GM12878 (cell line): ENCODE results near the gene PRKAA1. TPM values are rescaled to one million over a fixed set of nuclear protein-coding genes. Genes with fewer than 3 reads are reported as not detected.

Experiments
- BCL11A ChIP-seq: IDR thresholded peaks from 2 replicates; pipeline ENCODE4 v1.6.1; 2011; ENCODE audit warnings: low read depth, low read length
- BCLAF1 ChIP-seq: fragments of 450-650 bp; IDR thresholded peaks from 2 replicates; pipeline ENCODE4 v1.6.1; 2017; ENCODE audit warnings: antibody characterized with exemption, mild to moderate bottlenecking, moderate library complexity
- CBFB ChIP-seq: IDR thresholded peaks from 2 replicates; pipeline ENCODE4 v1.6.1; 2016; ENCODE audit warnings: antibody characterized with exemption, low read depth
- CTCF ChIP-seq, 3 experiments: IDR thresholded peaks in 2 of 3; conservative IDR thresholded peaks in 1 of 3; 2 replicates each; pipeline ENCODE4 v1.5.1; 2011; ENCODE audit warnings: low read depth in 3 of 3, low read length in 3 of 3, mild to moderate bottlenecking in 3 of 3, control low read depth in 2 of 3, moderate library complexity in 2 of 3, inconsistent platforms in 1 of 3, mixed read lengths in 1 of 3; ENCODE audit not compliant: control insufficient read depth in 2 of 3, insufficient read depth in 1 of 3; ENCODE audit errors: extremely low read depth in 1 of 3
- ESRRA ChIP-seq: IDR thresholded peaks from 2 replicates; pipeline ENCODE4 v1.6.1; 2012; ENCODE audit warnings: mild to moderate bottlenecking, low read length, improper control_type of control experiment
- ETV6 ChIP-seq, 2 experiments: fragments of 450-650 bp in 1 of 2; IDR thresholded peaks in 1 of 2; conservative IDR thresholded peaks in 1 of 2; 2 replicates each; pipeline ENCODE4 v1.6.1; 2014; ENCODE audit warnings: antibody characterized with exemption in 1 of 2, borderline replicate concordance in 1 of 2, low read depth in 1 of 2, mild to moderate bottlenecking in 1 of 2, moderate library complexity in 1 of 2
- FOS ChIP-seq: IDR thresholded peaks from 3 replicates; pipeline ENCODE4 v1.6.1; 2011; ENCODE audit warnings: borderline replicate concordance; ENCODE audit not compliant: insufficient read length; ENCODE audit errors: extremely low read depth
- HSF1 ChIP-seq: fragments of 150-350 bp; IDR thresholded peaks from 2 replicates; pipeline ENCODE4 v1.6.1; 2014; ENCODE audit warnings: mild to moderate bottlenecking, low read depth, low read length
- IRF4 ChIP-seq: IDR thresholded peaks from 2 replicates; pipeline ENCODE4 v1.6.1; 2011; ENCODE audit warnings: low read depth, low read length
- JUND ChIP-seq: IDR thresholded peaks from 2 replicates; pipeline ENCODE4 v1.6.1; 2012; ENCODE audit warnings: low read depth, mild to moderate bottlenecking, low read length, improper control_type of control experiment, moderate library complexity
- NR2C1 ChIP-seq: fragments of 450-650 bp; IDR thresholded peaks from 2 replicates; pipeline ENCODE4 v1.6.1; 2017; ENCODE audit warnings: antibody characterized with exemption, mild to moderate bottlenecking, moderate library complexity
- RELB ChIP-seq: fragments of 450-650 bp; IDR thresholded peaks from 2 replicates; pipeline ENCODE4 v1.6.1; 2017; ENCODE audit warnings: low read depth, mild to moderate bottlenecking, moderate library complexity
- SRF ChIP-seq, 2 experiments: IDR thresholded peaks; 2 replicates each; pipeline ENCODE4 v1.6.1; 2011; ENCODE audit warnings: low read depth in 2 of 2, low read length in 2 of 2, mild to moderate bottlenecking in 1 of 2, moderate library complexity in 1 of 2
- SUZ12 ChIP-seq: fragments of 200-600 bp; sonication (generic); IDR thresholded peaks from one replicate; pipeline ENCODE4 v1.6.1; 2018; ENCODE audit warnings: antibody characterized with exemption, mild to moderate bottlenecking; ENCODE audit not compliant: unreplicated experiment
- ZSCAN29 ChIP-seq: fragments of 450-650 bp; IDR thresholded peaks from 2 replicates; pipeline ENCODE4 v1.6.1; 2017; ENCODE audit warnings: mild to moderate bottlenecking, moderate library complexity
- polyA plus RNA-seq, 11 experiments: library from polyadenylated mRNA; depleted of rRNA in 4 of 11; unstranded in 6 of 11; stranded (reverse) in 5 of 11; fragments of >200 nt; fragmentation: Nextera tagmentation in 4 of 11; fragmentation: Illumina TruSeq in 1 of 11; extraction: Ambion mirVana in 4 of 11; extraction: Trizol in 1 of 11; gene quantifications; 1 replicate in 1 of 11; 2 replicates in 10 of 11; pipeline versions ENCODE4 v1.2.1 to v1.2.3, GENCODE V29; 2011 to 2016; ENCODE audit warnings: inconsistent platforms in 2 of 11, missing spikeins in 2 of 11, low read depth in 1 of 11
- total RNA-seq, 4 experiments: library from RNA; depleted of rRNA in 3 of 4; stranded (reverse); fragments of >200 nt in 3 of 4; fragmentation: Illumina TruSeq in 1 of 4; extraction: Trizol in 1 of 4; gene quantifications; 2 replicates each; pipeline versions ENCODE4 v1.2.1 to v1.2.3, GENCODE V29; 2013 to 2021
- TF ChIP-seq, protein P1 (sequence below): fragments of 150-350 bp; IDR thresholded peaks from 2 replicates; pipeline ENCODE4 v1.6.1; 2016; ENCODE audit warnings: low read depth, low read length
- TF ChIP-seq, protein P2 (sequence below): IDR thresholded peaks from 2 replicates; pipeline ENCODE4 v1.6.1; 2011; ENCODE audit warnings: low read depth, mild to moderate bottlenecking, low read length, moderate library complexity, borderline replicate concordance; ENCODE audit errors: extremely low read depth

The PRKAA1 gene
- total and polyA plus RNA-seq, 10 of the 15 experiments (the other 5 are each of a cell fraction or from before 2014, with no cell fraction given) = 13.6 to 55.5 (median 29.6) TPM

GRCh38 chr5:40797273-40798011 is 732 bp downstream of the PRKAA1 start (continued):
- TF ChIP-seq FOS = no peak
- TF ChIP-seq SUZ12 = no peak
- TF ChIP-seq, protein P1, sequence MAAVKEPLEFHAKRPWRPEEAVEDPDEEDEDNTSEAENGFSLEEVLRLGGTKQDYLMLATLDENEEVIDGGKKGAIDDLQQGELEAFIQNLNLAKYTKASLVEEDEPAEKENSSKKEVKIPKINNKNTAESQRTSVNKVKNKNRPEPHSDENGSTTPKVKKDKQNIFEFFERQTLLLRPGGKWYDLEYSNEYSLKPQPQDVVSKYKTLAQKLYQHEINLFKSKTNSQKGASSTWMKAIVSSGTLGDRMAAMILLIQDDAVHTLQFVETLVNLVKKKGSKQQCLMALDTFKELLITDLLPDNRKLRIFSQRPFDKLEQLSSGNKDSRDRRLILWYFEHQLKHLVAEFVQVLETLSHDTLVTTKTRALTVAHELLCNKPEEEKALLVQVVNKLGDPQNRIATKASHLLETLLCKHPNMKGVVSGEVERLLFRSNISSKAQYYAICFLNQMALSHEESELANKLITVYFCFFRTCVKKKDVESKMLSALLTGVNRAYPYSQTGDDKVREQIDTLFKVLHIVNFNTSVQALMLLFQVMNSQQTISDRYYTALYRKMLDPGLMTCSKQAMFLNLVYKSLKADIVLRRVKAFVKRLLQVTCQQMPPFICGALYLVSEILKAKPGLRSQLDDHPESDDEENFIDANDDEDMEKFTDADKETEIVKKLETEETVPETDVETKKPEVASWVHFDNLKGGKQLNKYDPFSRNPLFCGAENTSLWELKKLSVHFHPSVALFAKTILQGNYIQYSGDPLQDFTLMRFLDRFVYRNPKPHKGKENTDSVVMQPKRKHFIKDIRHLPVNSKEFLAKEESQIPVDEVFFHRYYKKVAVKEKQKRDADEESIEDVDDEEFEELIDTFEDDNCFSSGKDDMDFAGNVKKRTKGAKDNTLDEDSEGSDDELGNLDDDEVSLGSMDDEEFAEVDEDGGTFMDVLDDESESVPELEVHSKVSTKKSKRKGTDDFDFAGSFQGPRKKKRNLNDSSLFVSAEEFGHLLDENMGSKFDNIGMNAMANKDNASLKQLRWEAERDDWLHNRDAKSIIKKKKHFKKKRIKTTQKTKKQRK = no peak
- no peak for TF ChIP-seq CTCF (IDR thresholded peaks at IDR 0.05 in 2 of 3, conservative IDR thresholded peaks at IDR 0.05 in 1 of 3; ENCODE audit: control insufficient read depth in 2 of 3, extremely low read depth in 1 of 3, insufficient read depth in 1 of 3, low read depth in 3 of 3, low read length in 3 of 3)
- TF ChIP-seq ESRRA = no peak
- no peak; a peak in 1 of 4 replicates for TF ChIP-seq ETV6 (conservative IDR thresholded peaks at IDR 0.05 in 1 of 2, IDR thresholded peaks at IDR 0.05 in 1 of 2; ENCODE audit: borderline replicate concordance in 1 of 2, low read depth in 1 of 2)
- TF ChIP-seq HSF1 = no peak
- no peak for TF ChIP-seq SRF (IDR thresholded peaks at IDR 0.05; ENCODE audit: low read depth in 2 of 2, low read length in 2 of 2)
- no peak for TF ChIP-seq NR2C1
- TF ChIP-seq IRF4 = no peak
- no peak for TF ChIP-seq JUND
- no peak for TF ChIP-seq BCLAF1
- no peak for TF ChIP-seq CBFB
- no peak for TF ChIP-seq BCL11A
- no peak for TF ChIP-seq RELB
- no peak for TF ChIP-seq ZSCAN29
- TF ChIP-seq, protein P2, sequence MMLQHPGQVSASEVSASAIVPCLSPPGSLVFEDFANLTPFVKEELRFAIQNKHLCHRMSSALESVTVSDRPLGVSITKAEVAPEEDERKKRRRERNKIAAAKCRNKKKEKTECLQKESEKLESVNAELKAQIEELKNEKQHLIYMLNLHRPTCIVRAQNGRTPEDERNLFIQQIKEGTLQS = no peak
